Activated gamma-delta T cell (primary cell): ENCODE measurements around the gene PLPPR1.
"Not testable (repeated sequence)": the region's sequence is repeated elsewhere in the genome, so short reads cannot be mapped to it uniquely, and the experiment has no call there.

Source experiments
- DNase-seq: peaks from one replicate; lab custom pipeline; 2025; lab: John Stamatoyannopoulos, UW

PLPPR1 gene

GRCh38 chr9:101121836-101122399, 93.4 kb downstream of the PLPPR1 start:
- no peak for DNase-seq

GRCh38 chr9:101126556-101126955, 98.0 kb downstream of the PLPPR1 start:
- DNase-seq: no peak

GRCh38 chr9:101127369-101127768, 98.8 kb downstream of the PLPPR1 start:
- DNase-seq: not testable (repeated sequence)

- DNase-seq: no peak
Observed at GRCh38 chr9:101128623-101129022, 100.1 kb downstream of the PLPPR1 start.

- no peak for DNase-seq
Observed at GRCh38 chr9:101130054-101130453, 101.5 kb downstream of the PLPPR1 start.

- DNase-seq: no peak
Observed at GRCh38 chr9:101131326-101131725, 102.8 kb downstream of the PLPPR1 start.

GRCh38 chr9:101132801-101133200, 104.3 kb downstream of the PLPPR1 start:
- DNase-seq: no peak

- no peak for DNase-seq
Observed at GRCh38 chr9:101138509-101138908, 110.0 kb downstream of the PLPPR1 start.

GRCh38 chr9:101139082-101139481, 110.6 kb downstream of the PLPPR1 start:
- no peak for DNase-seq

- no peak for DNase-seq
Observed at GRCh38 chr9:101140764-101141163, 112.2 kb downstream of the PLPPR1 start.

GRCh38 chr9:101146508-101146907, 118.0 kb downstream of the PLPPR1 start:
- DNase-seq: no peak

- no peak for DNase-seq
Observed at GRCh38 chr9:101148344-101148743, 119.8 kb downstream of the PLPPR1 start.

- DNase-seq: no peak
Observed at GRCh38 chr9:101158361-101158760, 129.8 kb downstream of the PLPPR1 start.

- no peak for DNase-seq
Observed at GRCh38 chr9:101162231-101162630, 133.7 kb downstream of the PLPPR1 start.

- DNase-seq: no peak
Observed at GRCh38 chr9:101165131-101165530, 136.6 kb downstream of the PLPPR1 start.

- no peak for DNase-seq
Observed at GRCh38 chr9:101167490-101168134, 139.1 kb downstream of the PLPPR1 start.

GRCh38 chr9:101172616-101173015, 144.1 kb downstream of the PLPPR1 start:
- no peak for DNase-seq

- no peak for DNase-seq
Observed at GRCh38 chr9:101173907-101174306, 145.4 kb downstream of the PLPPR1 start.

- DNase-seq: no peak
Observed at GRCh38 chr9:101176384-101176783, 147.9 kb downstream of the PLPPR1 start.

GRCh38 chr9:101184813-101185278, 156.3 kb downstream of the PLPPR1 start:
- DNase-seq: no peak

- DNase-seq: no peak
Observed at GRCh38 chr9:101191723-101192122, 163.2 kb downstream of the PLPPR1 start.

GRCh38 chr9:101197026-101197425, 168.5 kb downstream of the PLPPR1 start:
- no peak for DNase-seq

- DNase-seq: no peak
Observed at GRCh38 chr9:101200852-101201251, 172.3 kb downstream of the PLPPR1 start.

- no peak for DNase-seq
Observed at GRCh38 chr9:101201630-101202029, 173.1 kb downstream of the PLPPR1 start.
